Omental fat pad (tissue), 4 donors: ENCODE results near the gene PAQR8. TPM values are rescaled to one million over a fixed set of nuclear protein-coding genes. Genes with fewer than 3 reads are reported as not detected.

ENCODE experiments used
- ATAC-seq: fragments of 150-250 bp; one replicate; pipeline ENCODE4 v1.9.1; 2016; ENCODE audit warnings: mild to moderate bottlenecking, moderate library complexity; ENCODE audit not compliant: low FRiP score
- DNase-seq: peaks from one replicate; pipeline ENCODE4 v3.0.0-alpha.2; 2019; ENCODE audit warnings: low spot score
- total RNA-seq, 4 donors: library from RNA; depleted of rRNA; stranded (reverse); fragments of >200 nt; gene quantifications; one replicate each; pipeline ENCODE4 v1.1.0, GENCODE V29; 2016
- TF ChIP-seq, protein P1 (sequence below), 3 donors: fragments of 450-650 bp; IDR thresholded peaks; one replicate each; pipeline ENCODE4 v1.5.1; 2016 to 2017; ENCODE audit warnings: antibody characterized with exemption in 3 of 3, mild to moderate bottlenecking in 3 of 3, moderate library complexity in 2 of 3

The PAQR8 gene
- total RNA-seq, 4 donors from 2014 or later, result 1.5 to 7.9 (median 3.6) TPM

DNA sequence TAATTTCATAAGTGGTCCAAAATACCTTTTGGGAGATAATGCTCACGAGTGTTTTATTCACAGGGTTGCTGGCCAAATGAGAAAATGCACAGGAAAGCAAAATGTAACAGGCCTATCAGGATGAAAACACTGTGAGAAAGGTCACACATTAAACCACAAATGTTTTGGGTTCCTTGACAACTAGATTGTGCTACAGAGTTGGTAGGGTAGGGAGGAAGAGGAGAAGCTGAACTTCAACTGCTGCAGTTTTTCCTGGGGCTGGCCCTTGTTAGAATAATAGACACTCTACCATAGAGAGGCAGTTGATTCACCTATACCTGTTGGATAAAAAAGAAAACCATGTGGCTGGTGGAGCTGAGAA is 28.1 kb upstream of the PAQR8 start:
- no peak for DNase-seq
- no peak for ATAC-seq
- TF ChIP-seq, protein P1, sequence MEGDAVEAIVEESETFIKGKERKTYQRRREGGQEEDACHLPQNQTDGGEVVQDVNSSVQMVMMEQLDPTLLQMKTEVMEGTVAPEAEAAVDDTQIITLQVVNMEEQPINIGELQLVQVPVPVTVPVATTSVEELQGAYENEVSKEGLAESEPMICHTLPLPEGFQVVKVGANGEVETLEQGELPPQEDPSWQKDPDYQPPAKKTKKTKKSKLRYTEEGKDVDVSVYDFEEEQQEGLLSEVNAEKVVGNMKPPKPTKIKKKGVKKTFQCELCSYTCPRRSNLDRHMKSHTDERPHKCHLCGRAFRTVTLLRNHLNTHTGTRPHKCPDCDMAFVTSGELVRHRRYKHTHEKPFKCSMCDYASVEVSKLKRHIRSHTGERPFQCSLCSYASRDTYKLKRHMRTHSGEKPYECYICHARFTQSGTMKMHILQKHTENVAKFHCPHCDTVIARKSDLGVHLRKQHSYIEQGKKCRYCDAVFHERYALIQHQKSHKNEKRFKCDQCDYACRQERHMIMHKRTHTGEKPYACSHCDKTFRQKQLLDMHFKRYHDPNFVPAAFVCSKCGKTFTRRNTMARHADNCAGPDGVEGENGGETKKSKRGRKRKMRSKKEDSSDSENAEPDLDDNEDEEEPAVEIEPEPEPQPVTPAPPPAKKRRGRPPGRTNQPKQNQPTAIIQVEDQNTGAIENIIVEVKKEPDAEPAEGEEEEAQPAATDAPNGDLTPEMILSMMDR (IDR thresholded peaks at IDR 0.05), result no peak

DNA sequence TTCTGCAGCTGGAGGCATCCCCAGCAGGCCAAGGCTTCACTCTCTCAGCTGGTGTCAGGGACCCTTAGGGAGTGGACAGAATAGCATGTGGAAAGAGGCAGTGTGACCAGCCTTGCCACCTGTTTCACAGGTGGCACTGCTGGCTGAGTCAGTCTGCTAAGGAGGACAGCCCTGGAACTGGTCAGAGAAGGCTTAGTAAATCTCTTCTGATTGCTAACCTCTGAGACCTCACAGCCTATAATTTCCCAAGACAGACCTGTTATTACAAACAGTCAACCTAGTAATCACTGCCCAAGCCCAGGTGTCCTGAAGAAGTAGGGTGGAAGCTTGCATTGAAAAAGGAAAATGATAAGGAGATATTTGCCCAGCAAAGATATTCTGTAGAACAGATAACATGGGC is 26.4 kb upstream of the PAQR8 start:
- ATAC-seq (no peak), DNase-seq (no peak)
- TF ChIP-seq, protein P1 (IDR thresholded peaks at IDR 0.05), result no peak

DNA sequence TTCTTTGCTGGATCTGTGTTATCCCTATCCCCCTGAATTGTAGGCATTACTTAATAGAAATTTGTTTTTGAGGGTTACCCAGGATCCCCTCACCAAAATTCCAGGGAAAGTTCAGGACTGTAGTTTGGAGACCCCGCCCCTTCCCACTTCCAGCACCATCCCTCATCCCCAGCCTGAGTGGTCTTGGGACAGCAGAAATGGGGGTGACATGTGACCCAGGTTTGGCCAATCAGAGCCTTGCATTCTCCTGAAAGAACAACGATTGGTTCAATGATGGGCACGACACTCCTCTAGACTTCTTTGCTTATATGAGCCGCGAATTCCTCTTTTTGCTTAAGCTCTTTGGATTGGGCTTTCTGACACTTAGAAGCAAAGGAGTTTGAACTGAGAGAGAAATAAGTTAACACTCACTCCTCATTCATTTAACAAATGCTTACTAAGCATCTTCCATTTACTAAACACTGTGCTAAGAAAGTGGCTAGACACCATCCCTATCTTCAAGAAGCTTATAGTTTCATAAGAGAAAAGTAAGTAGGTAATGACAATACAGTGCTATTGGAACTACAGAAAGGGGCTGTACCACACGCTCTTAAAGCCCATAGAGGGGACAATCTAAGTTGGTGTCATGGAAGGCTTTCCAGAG is 24.9 kb upstream of the PAQR8 start:
- TF ChIP-seq, protein P1 (IDR thresholded peaks at IDR 0.05), result no peak
- no peak for DNase-seq
- ATAC-seq, result no peak

DNA sequence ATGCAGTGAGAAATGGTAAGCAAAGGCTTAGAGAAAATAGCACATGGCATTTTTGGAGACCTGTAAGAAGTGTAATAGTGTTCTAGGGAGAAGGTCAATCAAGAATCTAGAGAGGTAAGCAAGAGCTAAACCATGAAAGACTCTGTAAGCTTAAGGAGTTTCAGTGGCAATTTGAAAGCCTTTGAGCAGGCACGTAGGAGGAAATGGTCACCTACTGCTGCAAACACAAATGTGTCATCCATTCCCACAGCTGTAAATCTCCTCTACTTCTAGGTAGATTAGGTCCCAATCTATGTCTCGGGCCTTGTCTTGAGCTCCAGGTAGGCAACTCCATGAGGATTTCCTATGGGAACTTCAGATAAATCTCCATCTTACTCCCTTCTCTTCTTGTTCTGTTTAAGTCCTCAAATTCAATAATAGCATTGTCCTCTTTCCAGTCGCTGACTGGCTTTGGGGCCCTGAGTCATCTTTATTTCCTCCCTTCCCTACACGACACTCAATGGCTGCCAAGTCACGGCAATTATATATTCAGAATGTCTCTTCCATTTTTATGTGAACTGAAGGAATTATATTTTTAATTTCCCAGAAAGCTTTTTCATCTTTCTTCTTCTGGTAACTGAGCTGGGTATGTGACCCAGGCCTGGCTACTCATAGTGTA is 24.2 kb upstream of the PAQR8 start:
- ATAC-seq, result no peak
- no peak for DNase-seq
- TF ChIP-seq, protein P1 (IDR thresholded peaks at IDR 0.05), result no peak

DNA sequence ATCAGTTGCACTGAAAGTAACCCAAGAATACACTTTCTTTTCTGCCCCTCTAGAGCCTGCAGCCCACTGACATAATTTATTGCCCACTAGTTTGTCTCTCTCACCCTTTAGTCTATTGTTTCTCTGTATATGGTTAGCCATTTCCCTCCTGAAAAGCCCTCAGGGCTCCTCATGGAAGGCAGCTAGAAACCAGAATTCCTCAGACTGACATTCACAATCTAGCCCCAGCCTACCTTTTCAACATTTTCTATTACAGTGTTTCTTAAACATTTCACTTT is 21.4 kb upstream of the PAQR8 start:
- TF ChIP-seq, protein P1 (IDR thresholded peaks at IDR 0.05), result no peak
- DNase-seq, result no peak
- ATAC-seq, result no peak

DNA sequence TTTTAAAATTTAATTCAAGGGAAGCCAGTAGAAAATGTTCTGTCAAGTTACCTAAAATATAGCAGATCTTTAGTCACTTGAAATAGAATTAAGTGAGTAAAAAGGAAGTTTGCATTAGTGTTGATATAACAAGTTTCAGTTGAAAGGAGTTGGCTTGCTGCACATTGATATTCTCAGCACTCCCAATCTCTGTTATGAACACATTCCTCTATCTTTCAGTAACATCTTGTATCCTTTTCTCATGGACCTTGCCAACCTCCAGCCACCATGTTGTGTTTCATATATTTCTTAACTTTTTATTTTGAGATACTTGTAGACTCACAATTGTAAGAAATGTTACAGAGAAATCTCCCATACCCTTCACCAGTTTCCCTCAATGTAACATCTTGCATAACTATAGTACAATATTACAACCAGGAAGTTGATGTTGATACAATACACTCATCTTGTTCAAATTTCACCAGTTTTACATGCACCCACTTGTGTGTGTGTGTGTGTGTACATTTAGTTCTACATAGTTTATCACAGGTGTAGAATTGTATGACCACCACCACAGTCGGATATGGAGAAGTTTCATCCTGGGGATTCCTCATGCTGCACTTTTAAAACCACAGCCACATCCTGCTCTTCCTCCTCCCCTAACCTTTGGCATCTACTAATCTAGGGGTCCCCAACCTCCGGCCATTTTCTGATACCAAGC is 20.2 kb upstream of the PAQR8 start:
- TF ChIP-seq, protein P1 (IDR thresholded peaks at IDR 0.05), result no peak
- DNase-seq, result no peak
- no peak for ATAC-seq

DNA sequence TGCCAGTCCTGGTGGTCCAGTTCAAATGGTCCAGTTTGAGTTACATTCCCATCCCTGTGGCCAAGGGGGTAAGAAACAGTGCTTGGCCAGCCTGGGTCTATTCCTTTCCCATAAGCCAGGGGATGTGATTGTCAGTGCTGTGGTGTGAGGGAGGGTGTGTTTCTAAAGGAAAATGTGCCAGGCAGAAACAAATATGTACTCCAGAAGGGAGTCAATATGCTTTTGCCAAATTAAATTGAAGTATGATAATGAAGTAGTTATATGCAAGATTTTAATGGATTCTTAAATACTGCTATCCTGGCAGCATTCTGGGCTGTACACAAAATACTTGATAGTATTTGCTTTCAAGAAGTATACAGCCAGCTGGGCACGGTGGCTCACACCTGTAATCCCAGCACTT is 16.6 kb upstream of the PAQR8 start:
- ATAC-seq, result no peak
- no peak for DNase-seq
- TF ChIP-seq, protein P1 (IDR thresholded peaks at IDR 0.05), result no peak
